NB4 (cell line): ENCODE results near the gene TRMT10C.
"Not testable (repeated sequence)": the region's sequence is repeated elsewhere in the genome, so short reads cannot be mapped to it uniquely, and the experiment has no call there.

ENCODE experiments used
- POLR2A ChIP-seq: IDR thresholded peaks from 2 replicates; pipeline ENCODE4 v1.6.1; 2011; ENCODE audit warnings: mild to moderate bottlenecking; ENCODE audit not compliant: insufficient read length; ENCODE audit errors: extremely low read depth
- TF ChIP-seq, protein P1 (sequence below): IDR thresholded peaks from one replicate; pipeline ENCODE4 v1.5.1; 2012; ENCODE audit warnings: low read depth, low read length
- TF ChIP-seq, protein P2 (sequence below): IDR thresholded peaks from 2 replicates; pipeline ENCODE4 v1.6.1; 2011; ENCODE audit warnings: low read depth, low read length

DNA sequence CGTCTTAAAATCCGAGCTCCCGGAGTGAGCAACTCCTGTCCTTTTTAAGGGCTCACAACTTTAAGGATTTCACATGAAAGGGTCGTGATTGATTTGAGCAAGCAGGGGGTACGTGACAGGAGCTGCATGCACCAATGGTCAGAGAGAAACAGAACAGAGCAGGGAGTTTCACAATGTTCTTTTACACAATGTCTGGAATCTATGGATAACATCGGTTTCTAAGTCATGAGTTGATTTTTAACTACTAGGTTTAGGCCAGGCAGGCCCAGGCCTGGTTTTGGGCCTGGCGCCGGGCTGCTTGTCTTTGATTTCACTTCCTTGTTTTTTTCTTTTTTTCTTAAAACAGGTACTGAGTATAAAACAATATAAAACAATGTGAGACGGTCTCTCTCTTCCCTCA lies 51.3 kb downstream of the TRMT10C start:
- TF ChIP-seq, protein P1, sequence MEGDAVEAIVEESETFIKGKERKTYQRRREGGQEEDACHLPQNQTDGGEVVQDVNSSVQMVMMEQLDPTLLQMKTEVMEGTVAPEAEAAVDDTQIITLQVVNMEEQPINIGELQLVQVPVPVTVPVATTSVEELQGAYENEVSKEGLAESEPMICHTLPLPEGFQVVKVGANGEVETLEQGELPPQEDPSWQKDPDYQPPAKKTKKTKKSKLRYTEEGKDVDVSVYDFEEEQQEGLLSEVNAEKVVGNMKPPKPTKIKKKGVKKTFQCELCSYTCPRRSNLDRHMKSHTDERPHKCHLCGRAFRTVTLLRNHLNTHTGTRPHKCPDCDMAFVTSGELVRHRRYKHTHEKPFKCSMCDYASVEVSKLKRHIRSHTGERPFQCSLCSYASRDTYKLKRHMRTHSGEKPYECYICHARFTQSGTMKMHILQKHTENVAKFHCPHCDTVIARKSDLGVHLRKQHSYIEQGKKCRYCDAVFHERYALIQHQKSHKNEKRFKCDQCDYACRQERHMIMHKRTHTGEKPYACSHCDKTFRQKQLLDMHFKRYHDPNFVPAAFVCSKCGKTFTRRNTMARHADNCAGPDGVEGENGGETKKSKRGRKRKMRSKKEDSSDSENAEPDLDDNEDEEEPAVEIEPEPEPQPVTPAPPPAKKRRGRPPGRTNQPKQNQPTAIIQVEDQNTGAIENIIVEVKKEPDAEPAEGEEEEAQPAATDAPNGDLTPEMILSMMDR, result not testable (repeated sequence)
- not testable (repeated sequence) for TF ChIP-seq POLR2A
- TF ChIP-seq, protein P2, sequence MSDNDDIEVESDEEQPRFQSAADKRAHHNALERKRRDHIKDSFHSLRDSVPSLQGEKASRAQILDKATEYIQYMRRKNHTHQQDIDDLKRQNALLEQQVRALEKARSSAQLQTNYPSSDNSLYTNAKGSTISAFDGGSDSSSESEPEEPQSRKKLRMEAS, result not testable (repeated sequence)
